HUDEP-2 (cell line): ENCODE measurements around the gene PPP6C.
A peak's percentile ranks its signal among the peaks of the same experiment; 100 is the strongest.
"Not testable (repeated sequence)": the region's sequence is repeated elsewhere in the genome, so short reads cannot be mapped to it uniquely, and the experiment has no call there.

ENCODE experiments used
- DNase-seq, 76 experiments: peaks; one replicate each; lab custom pipeline; 2025; ENCODE audit not compliant: unreplicated experiment in 76 of 76; lab: John Stamatoyannopoulos, UW

PPP6C gene

DNA sequence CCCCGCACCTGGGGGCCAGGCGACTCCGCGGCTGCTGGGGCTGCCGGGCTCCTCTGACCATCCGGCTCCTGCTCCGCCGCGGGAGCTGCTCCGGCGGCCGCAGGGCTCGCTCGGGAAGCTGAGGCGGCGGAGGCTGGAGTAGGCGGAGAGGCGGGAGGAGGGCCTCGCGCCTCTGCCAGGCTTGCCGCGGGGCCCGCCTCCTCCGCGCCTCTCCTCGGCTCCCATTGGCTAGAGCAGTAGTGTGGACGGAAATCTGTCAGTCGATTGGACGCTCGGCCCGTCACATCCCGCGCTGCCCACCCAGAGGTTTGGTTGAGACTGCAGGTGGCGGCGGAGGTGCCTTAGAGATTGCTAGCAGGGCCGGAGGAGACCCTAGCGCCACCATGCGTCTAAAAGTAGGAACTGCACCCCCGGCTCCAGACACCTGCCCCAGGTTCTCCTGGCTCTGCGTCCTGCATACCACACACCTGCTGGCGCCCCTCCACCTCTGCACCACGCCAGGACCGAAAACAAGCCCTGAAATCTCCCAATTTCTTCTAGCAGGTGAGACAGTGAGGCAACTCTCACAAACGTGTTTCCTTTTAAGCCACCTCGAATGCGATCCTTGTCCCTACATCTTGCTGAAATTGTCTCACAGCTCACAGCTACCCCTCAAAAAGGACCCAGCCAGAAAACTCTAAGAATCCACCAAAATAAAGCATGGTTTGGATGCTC is 46.1 kb downstream of the PPP6C start, which contains the start of gene SCAI:
SCAI (minus strand) TSS at position 152 of the 714 bp plus-strand sequence; CDS start at position 61, 91 bp downstream.
- DNase-seq = peak in 75 of 76 experiments; percentile 58 to 98 (median 97)

DNA sequence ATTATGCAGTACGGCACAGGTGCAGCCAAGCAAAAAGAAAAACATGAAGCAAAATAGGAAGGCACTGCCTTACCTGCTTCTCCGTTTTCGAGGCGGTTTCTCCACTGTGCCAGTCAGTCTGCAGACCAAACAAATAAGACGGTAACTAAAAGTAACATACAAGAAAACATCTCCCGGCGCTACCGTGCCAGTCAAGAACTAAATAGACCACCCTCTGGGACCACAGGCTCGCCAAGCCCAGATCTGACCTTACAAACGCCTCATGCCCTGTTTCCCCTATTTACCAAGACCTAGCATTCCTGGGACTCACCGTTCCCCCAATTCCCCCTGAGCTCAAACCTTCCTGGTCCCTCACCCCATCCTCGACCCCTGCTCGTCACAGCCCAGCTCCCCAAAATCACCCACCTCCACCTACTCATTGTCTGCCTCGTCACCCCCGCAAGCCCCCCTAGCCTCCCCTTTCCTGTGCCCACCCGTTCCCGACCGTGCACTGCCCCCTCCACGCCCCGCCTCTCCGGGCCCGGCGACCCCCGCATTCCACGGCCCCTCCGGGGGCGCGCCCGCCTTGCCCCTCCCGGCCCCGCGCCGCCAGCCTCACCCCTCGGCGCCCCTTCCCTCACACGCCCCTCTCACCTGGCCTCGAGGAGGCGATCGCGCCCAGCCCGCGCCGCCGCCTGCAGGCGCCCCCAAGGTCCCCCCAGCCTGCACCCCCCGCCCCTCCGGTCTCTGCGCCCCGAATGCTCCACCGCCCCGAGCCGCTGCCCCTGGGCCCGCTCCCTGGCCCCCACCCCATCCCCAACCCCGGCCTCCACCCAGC is 46.8 kb downstream of the PPP6C start:
- DNase-seq = peak in 3 of 76 experiments; percentile 6 to 36 (median 35)

DNA sequence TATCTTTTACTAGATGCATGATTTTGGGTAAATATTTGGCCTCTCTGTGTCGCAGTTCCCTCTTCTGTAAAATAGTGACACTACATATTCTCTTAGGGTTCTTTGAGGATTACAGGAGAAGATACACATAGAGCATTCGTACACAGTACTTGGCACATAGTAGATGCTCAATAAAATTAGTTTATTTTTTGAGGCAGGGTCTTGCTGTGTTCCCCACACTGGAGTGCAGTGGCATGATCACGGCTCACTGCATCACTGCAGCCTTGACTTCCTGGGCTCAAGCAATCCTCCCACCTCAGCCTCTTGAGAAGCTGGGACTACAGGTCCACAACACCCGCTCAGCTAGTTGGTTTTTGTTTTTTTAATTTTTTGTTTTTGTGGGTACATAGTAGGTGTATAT is 47.9 kb downstream of the PPP6C start:
- no peak for DNase-seq

- DNase-seq = no peak
These were observed 48.4 kb downstream of the PPP6C start for GRCh38 chr9:125141251-125141650.

DNA sequence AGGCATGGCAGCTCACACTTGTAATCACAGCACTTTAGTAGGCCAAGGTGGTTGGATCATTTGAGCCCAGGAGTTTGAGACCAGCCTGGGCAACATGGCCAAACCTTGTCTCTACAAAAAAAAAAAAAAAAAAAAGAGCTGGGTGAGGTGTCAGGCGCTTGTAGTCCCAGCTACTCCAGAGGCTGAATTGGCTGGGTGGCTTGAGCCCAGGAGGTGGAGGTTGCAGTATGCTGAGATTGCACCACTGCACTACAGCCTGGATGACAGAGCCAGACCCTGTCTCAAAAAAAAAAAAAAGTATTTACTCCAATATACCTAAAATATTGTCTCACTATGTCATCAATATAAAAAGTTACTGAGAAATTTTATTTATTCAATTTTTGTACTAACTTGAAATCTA is 49.0 kb downstream of the PPP6C start:
- no peak for DNase-seq

DNA sequence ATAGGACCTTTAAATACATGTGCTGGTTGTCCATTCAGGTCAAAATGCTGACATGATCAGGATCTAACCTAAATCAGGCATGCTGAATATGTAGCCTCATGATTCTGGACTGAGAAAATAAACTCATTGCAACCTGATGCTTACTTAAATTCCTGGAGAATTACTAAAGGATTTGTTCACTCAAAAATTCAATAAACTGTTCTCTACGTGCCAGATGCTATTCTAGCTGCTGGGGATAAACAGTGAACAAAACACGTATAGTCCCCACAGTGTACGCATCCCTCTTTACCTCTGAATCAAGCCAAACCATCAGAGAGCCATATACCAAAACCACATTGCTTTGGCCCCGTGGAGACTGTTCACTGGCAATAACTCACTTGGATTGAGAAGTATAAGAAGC is 52.4 kb downstream of the PPP6C start:
- no peak for DNase-seq

- DNase-seq = no peak
These were observed 54.6 kb downstream of the PPP6C start for GRCh38 chr9:125134976-125135375.

DNA sequence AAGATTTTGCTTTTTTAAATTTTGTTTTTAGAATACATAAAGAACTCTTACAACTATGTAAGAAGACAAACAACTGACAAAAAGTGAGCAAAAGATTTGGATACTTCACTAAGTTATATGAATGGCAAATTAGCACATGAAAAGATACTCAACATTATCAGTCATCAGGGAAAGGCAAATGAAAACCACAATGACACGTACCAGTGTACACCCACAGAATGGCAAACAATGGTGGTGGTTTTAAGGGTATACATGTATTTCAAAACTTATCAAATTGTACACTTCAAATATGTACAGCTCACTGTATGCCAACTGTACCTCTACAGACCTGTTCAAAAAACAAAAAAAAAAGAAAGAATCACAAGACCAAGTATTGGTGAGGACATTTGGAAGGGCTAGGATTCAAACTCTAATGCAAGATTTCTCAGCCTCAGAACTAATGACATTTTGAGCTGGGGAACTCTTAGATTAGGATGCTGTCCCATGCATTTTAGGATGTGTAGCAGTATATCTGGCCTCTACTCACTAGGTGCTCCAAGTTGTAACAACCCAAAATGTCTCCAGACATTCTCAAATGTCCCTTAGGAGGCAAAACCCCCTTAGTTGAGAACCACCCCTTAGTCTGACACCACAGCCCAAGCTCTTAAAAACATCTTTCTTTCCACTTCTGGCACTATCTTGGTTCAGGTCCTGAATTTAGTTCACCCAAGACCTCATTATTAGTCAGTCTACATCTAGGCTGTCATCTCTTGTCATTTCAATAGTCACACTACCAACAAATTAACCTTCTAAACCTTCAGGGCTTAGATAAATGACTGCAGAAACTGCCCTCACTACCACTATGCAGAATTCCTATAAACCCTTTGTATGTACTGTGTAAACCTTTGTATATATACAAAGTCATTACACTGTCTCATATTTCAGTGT is 55.9 kb downstream of the PPP6C start:
- DNase-seq = peak in 1 of 76 experiments; percentile 7

GRCh38 chr9:125131778-125132177 is 57.8 kb downstream of the PPP6C start:
- no peak for DNase-seq

DNA sequence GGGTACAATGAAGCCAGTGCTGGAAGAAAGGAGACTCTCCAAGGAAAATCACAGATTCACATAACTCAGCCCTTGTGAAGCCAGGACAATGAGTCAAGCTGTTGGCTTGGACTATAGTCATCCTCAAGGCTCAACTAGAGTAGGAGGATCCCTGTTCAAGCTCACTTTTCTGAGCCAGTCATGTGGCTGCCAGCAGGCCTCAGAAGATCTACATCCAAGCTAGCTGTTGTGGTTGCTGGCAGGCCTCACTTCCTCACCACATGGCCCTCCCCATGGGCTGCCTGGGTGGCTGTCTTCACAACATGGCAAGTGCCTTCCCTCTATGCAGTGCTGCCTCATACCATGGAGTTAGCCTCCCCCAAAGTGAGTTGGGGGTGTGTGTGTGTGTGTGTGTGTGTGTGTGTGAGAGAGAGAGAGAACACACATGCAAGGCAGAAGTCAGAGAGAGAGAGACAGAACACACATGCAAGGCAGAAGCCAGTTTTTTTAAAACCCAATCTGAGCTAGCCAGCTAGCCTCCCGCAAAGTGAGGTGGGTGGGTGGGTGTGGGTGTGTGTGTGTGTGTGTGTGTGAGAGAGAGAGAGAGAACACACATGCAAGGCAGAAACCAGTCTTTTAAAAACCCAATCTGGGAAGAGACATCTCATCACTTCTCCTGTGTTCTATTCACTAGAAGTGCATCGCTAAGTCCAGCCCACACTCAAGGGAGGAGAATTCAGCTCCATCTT is 63.4 kb downstream of the PPP6C start:
- peak in 72 of 76 experiments; percentile 20 to 88 (median 69) for DNase-seq

DNA sequence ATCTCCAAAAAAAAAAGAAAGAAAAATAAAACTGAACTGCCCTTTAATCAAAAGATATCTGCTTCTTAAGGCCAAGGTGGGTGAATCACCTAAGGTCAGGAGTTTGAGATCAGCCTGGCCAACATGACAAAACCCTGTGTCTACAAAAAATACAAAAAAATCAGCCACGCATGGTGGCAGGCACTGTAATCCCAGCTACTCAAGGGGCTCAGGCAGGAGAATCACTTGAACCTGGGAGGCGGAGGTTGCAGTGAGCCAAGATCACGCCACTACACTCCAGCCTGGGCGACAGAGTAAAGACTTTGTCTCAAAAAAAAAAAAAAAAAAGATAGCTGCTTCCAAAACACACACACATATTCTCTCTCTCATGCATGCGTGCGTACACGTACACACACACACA is 64.1 kb downstream of the PPP6C start:
- no peak for DNase-seq

DNA sequence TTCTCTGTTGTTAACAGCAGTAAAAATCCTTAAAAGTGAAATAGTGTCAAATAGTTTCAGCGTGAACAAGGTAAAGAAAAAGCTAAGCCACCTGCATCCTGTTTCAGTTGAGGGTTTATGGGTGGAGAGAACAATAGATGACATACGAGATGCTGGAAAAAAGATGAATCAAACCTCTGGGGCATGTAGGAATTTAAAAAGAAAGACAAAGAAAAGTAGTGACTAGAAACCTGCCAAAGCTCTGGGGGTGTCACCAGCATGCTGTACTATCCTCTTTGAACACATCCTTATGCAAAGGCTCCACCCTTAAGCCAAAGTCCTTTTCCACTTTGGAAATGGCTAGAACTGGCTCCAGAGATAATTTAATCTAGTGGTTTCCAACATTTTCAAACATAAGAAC is 68.5 kb downstream of the PPP6C start:
- no peak for DNase-seq

GRCh38 chr9:125119643-125120286 is 69.8 kb downstream of the PPP6C start:
- DNase-seq = peak in 32 of 76 experiments; percentile 5 to 53 (median 20)

GRCh38 chr9:125118696-125119095 is 70.9 kb downstream of the PPP6C start:
- not testable (repeated sequence) for DNase-seq

- not testable (repeated sequence) for DNase-seq
These were observed 75.1 kb downstream of the PPP6C start for GRCh38 chr9:125114503-125114902.

GRCh38 chr9:125110464-125110863 is 79.1 kb downstream of the PPP6C start:
- DNase-seq = no peak

DNA sequence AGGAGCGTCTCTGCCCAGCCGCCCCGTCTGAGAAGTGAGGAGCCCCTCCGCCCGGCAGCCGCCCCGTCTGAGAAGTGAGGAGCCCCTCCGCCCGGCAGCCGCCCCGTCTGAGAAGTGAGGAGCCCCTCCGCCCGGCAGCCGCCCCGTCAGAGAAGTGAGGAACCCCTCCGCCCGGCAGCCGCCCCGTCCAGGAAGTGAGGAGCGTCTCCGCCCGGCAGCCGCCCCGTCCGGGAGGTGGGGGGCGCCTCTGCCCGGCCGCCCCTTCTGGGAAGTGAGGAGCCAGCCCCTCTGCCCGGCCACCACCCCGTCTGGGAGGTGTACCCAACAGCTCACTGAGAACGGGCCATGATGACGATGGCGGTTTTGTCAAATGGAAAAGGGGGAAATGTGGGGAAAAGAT is 81.1 kb downstream of the PPP6C start:
- DNase-seq = not testable (repeated sequence)

DNA sequence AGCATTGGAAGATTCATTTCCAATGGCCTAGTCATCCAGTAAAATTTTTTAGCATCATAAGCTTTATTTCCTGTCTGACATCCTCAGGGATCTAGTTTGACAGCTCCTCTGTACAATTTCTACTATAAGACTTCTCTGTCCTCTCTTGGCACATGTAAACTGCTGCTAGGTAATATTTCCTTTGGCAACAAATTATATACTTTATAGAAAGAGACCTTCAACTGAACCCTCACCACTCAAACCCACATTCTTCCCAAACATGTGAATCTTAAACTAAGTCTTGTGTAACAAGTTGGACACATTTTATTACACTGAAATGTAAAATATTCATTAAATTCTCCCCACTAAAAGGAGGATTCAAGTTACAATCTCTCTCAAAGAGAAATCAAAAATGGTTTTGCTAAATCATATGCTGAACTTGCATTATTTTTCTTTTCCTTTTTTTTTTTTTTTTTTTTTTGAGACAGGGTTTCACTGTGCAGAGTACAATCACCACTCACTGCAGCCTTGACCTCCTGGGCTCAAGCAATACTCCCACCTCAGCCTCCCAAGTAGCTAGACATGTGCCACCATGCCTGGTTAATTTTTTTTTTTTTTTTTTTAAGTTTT is 83.2 kb downstream of the PPP6C start:
- no peak for DNase-seq

DNA sequence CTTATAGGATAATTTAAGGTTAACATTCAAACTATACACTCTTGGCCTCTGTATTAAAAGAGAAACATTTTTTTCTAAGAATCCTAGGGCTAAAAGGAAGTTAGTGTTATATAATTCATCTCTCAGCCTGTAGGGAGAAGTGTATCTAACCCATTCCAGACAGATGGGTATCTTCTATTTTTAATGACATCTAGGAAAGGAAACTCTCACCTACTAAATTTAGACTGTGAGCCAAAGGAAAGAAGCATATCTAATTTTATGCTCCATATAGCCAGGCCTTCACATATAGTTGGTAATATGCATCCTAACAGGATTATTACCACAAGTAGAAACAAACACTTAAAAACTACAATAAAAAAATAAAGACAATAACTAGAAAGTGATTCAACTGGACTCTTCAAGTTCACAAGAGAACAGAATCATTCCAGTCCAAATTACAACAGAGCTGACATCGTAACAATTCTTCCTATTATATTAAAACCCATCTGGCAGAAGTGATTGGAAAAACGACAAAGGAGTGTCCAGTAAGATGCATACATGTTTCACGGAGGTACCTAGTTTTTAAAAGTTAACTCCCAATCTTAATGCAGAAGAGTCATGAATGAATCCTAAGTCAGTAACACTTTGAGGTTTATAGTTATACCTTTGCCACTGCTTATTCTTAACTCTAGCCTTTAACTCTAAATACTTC is 85.7 kb downstream of the PPP6C start:
- DNase-seq = no peak
